Stimulated activated CD8-positive, alpha-beta memory T cell treated with anti-CD3 and anti-CD28 coated beads, Interleukin-7, amount 100 ng/mL, for 24 hours (primary cell): ENCODE measurements around the gene STX1A.

Experiments used
- DNase-seq: peaks from one replicate; pipeline ENCODE4 v3.0.0-alpha.2; 2020; ENCODE audit warnings: low read depth

The STX1A gene

DNA sequence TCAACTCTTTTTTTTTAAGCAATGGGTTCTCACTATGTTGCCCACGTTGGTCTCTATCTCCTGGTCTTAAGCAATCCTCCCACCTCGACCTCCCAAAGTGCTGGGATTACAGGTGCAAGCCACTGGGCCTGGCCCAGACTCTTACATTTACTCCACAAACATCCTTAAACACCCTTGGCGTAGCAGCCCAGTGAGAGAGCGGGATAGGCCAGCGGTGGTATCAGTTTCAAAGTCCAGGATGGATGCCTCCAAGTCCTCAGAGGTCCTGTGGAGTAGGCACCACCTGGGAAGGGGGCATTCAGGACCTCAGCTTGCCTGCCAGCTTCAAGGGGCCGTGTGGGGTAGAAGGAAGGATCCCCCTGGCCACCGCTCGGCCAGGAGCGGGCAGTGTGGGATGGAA lies 69.9 kb downstream of the STX1A start:
- no peak for DNase-seq
